Progenitor cell of endocrine pancreas (in vitro differentiated cells): Measurements from ENCODE around the gene MXRA7. TPM values are rescaled to one million over a fixed set of nuclear protein-coding genes. Genes with fewer than 3 reads are reported as not detected.

ENCODE experiments used
- DNase-seq: peaks from one replicate; pipeline ENCODE4 v3.0.0; 2021; ENCODE audit warnings: low spot score; ENCODE audit not compliant: unreplicated experiment
- H3K27ac Mint-ChIP-seq: 2 replicates; pipeline ENCODE4 v1.8.0; 2021; ENCODE audit warnings: mild to moderate bottlenecking, moderate library complexity, mixed read lengths
- H3K27me3 Mint-ChIP-seq: 2 replicates; pipeline ENCODE4 v1.8.0; 2021; ENCODE audit warnings: mixed read lengths
- H3K36me3 Mint-ChIP-seq: 2 replicates; pipeline ENCODE4 v1.8.0; 2022; ENCODE audit warnings: mixed read lengths; ENCODE audit not compliant: insufficient read depth
- H3K4me1 Mint-ChIP-seq: 2 replicates; pipeline ENCODE4 v1.8.0; 2021; ENCODE audit warnings: low read depth, mixed read lengths
- H3K4me3 Mint-ChIP-seq: 2 replicates; pipeline ENCODE4 v1.8.0; 2021; ENCODE audit warnings: low read depth, mild to moderate bottlenecking, moderate library complexity, mixed read lengths
- H3K9me3 Mint-ChIP-seq: 2 replicates; pipeline ENCODE4 v1.8.0; 2021; ENCODE audit warnings: low read depth, mixed read lengths
- total RNA-seq: library from RNA; stranded (reverse); gene quantifications from 2 replicates; pipeline ENCODE4 v1.2.1, GENCODE V29; 2021
- TF ChIP-seq, protein P1 (sequence below): fragments of 200-600 bp; sonication (generic); IDR thresholded peaks from one replicate; pipeline ENCODE4 v1.5.0; 2021; ENCODE audit warnings: antibody characterized with exemption, mild to moderate bottlenecking; ENCODE audit not compliant: unreplicated experiment

MXRA7 gene
- total RNA-seq, 1 donor from 2014 or later: 94.9 TPM

DNA sequence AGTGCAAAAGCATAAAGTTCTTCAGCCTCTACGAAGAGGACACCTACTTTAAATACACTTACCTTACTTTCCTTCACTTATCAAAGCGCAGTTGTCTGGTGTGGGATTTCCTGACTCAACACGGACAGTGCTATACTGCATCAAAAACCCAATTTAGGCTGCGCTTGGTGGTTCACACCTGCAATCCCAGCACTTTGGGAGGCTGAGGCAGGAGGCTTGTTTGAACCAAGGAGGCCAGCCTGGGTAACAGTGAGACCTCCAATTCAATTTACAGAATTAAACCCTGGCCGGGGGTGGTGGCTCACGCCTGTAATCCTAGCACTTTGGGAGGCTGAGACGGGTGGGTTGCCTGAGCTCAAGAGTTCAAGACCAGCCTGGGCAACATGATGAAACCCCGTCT, 11.5 kb upstream of the MXRA7 start:
- TF ChIP-seq, protein P1, sequence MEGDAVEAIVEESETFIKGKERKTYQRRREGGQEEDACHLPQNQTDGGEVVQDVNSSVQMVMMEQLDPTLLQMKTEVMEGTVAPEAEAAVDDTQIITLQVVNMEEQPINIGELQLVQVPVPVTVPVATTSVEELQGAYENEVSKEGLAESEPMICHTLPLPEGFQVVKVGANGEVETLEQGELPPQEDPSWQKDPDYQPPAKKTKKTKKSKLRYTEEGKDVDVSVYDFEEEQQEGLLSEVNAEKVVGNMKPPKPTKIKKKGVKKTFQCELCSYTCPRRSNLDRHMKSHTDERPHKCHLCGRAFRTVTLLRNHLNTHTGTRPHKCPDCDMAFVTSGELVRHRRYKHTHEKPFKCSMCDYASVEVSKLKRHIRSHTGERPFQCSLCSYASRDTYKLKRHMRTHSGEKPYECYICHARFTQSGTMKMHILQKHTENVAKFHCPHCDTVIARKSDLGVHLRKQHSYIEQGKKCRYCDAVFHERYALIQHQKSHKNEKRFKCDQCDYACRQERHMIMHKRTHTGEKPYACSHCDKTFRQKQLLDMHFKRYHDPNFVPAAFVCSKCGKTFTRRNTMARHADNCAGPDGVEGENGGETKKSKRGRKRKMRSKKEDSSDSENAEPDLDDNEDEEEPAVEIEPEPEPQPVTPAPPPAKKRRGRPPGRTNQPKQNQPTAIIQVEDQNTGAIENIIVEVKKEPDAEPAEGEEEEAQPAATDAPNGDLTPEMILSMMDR: no peak
- H3K4me3 Mint-ChIP-seq: no peak overlapping the region
- H3K4me1 Mint-ChIP-seq: peaks cover 8% of the 10 kb centered on the region
- H3K9me3 Mint-ChIP-seq: no peaks in the 10 kb centered on the region
- DNase-seq: no peak
- H3K36me3 Mint-ChIP-seq: peaks cover 26% of the 10 kb centered on the region
- H3K27ac Mint-ChIP-seq: no peak overlapping the region
- H3K27me3 Mint-ChIP-seq: no peaks in the 10 kb centered on the region

DNA sequence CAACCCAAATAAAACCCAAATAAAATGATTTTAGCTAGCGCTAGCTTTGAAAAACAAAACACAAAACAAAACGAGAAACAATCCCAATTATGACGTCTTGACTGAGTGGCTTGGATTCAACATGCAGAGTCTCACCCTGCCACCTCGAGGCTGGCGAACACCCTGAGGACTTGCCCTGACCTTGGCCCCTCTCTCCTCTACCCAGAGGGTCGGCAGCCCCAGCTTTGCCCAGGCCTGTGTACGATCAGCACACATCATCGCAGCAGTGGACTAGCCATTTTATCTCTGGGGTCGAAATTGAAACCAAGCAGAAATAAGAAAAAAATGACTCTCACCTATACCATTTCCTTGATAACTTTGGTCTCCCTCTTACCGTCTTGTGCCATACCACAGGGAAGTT, 10.7 kb upstream of the MXRA7 start:
- TF ChIP-seq, protein P1: no peak
- H3K36me3 Mint-ChIP-seq: peaks cover 27% of the 10 kb centered on the region

DNA sequence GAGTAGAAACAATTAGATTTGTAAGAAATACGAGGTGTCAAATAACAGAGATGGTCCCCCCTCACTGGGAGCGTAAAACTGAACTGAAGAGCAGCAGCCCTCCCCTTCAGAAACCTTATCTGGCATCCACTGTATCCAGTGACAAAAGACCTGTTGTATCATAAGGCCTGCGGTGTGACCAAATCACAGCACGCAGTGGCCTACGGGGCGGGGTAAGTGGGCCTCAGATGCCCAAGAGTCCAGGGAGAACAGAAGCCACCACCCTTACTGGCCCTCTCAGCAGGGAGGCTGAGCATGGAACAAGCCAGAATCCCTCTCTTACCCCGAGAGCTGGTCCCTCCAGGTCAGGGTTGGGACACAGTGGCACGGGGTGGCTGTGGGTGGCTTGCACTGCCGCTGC, 10.2 kb upstream of the MXRA7 start:
- DNase-seq: no peak
- Mint-ChIP-seq H3K27ac (peak overlapping the region; percentile 13), H3K4me3 (no peak overlapping the region), H3K27me3 (no peaks in the 10 kb centered on the region), H3K36me3 (peaks cover 27% of the 10 kb centered on the region), H3K9me3 (no peaks in the 10 kb centered on the region), H3K4me1 (peaks cover 8% of the 10 kb centered on the region)
- TF ChIP-seq, protein P1: no peak

More for the DNA sequence above, 10.7 kb upstream of the MXRA7 start:
- Mint-ChIP-seq H3K27me3 (no peaks in the 10 kb centered on the region), H3K4me1 (peaks cover 8% of the 10 kb centered on the region), H3K4me3 (no peak overlapping the region), H3K9me3 (no peaks in the 10 kb centered on the region), H3K27ac (no peak overlapping the region)
- DNase-seq: no peak

DNA sequence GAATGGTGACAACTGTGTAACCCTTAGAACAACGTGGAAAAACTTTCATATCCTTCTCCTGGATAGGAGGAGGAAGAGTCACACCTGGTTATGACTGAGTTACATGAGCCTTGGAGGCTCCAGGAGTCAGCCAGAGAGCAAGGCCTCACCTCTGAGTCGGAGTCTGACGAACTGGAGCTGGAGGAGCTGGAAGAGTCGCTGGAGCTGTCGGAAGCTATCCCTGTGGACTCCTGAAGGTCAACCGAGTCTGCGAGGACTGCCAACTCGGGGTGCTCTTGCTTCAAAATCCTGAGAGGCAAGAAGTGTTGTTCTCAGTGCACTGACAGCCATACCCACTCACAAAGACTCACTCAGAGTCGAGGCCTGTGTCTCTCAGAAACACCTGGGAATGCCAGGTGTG, 9.4 kb upstream of the MXRA7 start:
- peaks cover 2% of the 10 kb centered on the region for H3K4me1 Mint-ChIP-seq
- no peak for DNase-seq
- no peak overlapping the region for H3K4me3 Mint-ChIP-seq
- no peaks in the 10 kb centered on the region for H3K27me3 Mint-ChIP-seq
- peaks cover 29% of the 10 kb centered on the region for H3K36me3 Mint-ChIP-seq
- no peaks in the 10 kb centered on the region for H3K9me3 Mint-ChIP-seq
- TF ChIP-seq, protein P1: no peak
- H3K27ac Mint-ChIP-seq: no peak overlapping the region

DNA sequence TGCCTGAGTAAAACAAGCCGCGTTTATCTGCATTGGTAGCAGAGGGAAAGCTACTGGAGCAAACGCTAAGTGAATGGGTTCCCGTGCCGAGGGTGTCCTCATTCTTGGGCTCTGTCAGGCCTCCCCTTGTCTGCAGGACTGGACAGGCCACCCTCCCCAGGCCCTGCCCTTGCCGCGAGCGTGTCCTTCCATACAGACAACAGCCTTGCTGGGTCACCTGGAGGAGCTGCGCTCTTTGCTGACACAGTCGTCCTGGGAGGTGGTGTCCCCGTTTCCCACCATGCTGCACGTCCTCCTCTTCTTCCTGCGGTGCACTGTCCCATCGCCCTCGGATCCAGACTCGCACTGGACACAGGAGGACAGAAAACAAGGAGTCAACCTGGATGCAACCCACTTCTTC, 7.8 kb upstream of the MXRA7 start:
- DNase-seq: no peak
- Mint-ChIP-seq H3K4me1 (no peaks in the 10 kb centered on the region), H3K27me3 (no peaks in the 10 kb centered on the region), H3K36me3 (peaks cover 30% of the 10 kb centered on the region), H3K9me3 (no peaks in the 10 kb centered on the region), H3K4me3 (no peak overlapping the region), H3K27ac (no peak overlapping the region)
- TF ChIP-seq, protein P1: no peak

DNA sequence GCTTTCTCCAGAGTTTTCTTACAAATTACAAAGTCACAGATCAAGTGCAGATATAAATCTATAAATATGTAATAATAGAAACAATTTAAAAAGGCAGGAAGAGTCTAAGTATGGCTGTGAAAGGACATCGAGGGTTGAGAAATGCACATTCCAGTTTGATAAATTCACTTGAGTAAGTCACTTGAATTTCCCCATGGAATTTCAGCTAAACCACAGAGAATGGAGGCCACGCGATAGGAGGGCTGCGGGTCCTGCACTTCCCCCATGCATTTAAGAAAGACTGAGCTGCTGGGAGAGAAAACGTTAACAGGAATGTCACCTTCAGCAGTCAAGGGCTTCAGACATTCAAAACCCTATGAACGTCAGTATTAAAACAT, 6.1 kb upstream of the MXRA7 start:
- no peaks in the 10 kb centered on the region for H3K9me3 Mint-ChIP-seq
- no peak overlapping the region for H3K4me3 Mint-ChIP-seq
- DNase-seq: no peak
- TF ChIP-seq, protein P1: no peak
- no peak overlapping the region for H3K27ac Mint-ChIP-seq
- H3K4me1 Mint-ChIP-seq: no peaks in the 10 kb centered on the region
- no peaks in the 10 kb centered on the region for H3K27me3 Mint-ChIP-seq
- peaks cover 25% of the 10 kb centered on the region for H3K36me3 Mint-ChIP-seq
